HG02571 (cell line): ENCODE data around the gene SLC39A7.

Experiments used
- ATAC-seq: cut with Tn5 transposase; IDR thresholded peaks from one replicate; pipeline ENCODE4 v1.9.1; 2021; ENCODE audit warnings: mild to moderate bottlenecking, moderate library complexity; ENCODE audit not compliant: unreplicated experiment

Gene SLC39A7

GRCh38 chr6:33204415-33205190 is 3.9 kb downstream of the SLC39A7 start, which contains the start of gene HSD17B8:
Gene HSD17B8 (plus strand): TSS chr6:33204655. CDS start chr6:33204669, 14 bp downstream.
- ATAC-seq: peak; percentile 42

DNA sequence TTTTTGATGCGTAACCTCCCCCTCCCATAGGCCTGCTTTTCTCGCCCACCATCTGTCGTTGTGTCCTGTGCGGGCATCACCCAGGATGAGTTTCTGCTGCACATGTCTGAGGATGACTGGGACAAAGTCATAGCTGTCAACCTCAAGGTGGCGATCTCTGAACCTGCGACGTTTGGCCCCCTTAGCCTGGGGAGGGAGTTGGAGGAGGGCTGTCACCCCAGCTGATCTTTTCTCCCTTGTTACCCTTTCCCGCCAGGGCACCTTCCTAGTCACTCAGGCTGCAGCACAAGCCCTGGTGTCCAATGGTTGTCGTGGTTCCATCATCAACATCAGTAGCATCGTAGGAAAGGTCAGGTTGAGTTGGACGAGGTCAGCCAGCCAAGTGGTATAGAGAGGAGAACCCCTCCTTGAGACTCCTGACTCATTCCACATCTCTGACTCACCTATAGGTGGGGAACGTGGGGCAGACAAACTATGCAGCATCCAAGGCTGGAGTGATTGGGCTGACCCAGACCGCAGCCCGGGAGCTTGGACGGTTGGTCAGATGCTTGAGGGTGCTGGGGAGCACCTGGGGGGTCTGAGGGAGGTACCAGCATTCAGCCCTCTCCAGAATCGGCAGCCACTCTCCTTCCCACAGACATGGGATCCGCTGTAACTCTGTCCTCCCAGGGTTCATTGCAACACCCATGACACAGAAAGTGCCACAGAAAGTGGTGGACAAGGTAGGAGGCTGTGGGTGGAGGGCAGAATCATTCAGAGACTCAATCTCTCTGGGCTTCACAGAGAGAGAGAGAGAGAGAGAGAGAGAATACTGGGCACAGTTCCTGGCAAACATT is 4.7 kb downstream of the SLC39A7 start:
- no peak for ATAC-seq

GRCh38 chr6:33206027-33206863 is 5.6 kb downstream of the SLC39A7 start:
- no peak for ATAC-seq

DNA sequence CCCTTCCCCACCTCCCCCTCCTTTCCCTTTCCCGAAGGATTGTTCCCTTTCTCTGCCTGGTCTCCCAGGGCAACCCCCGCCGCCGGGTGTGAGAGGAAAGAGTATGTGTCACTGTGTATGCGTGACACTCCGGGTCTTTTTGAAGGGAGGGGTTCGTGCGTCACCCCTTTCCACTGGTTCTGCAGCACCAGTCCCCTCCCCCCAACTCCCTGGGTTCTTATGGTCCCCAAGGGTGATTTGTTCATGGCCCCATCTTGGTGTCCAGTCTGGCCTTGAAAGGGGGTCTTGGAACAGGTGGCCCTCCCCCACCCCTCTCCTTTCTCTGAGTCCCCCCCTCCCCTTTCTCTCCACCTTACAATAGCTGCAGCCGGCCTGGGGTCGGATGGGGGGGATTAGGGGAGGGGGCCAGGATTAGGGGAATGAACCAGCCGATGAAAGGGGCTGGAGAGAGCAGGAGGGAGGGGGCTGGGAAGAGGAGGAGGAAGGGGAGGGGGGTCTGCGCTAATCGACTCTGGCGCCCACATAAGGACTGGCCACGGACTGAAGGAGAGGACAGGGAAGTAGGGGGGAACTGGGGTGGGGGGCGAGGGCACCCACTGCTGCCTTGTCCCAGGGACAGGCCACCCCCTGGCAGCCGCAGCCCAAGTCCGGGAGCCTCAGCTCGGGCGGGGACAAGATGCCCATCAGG is 6.3 kb downstream of the SLC39A7 start:
- ATAC-seq: no peak

DNA sequence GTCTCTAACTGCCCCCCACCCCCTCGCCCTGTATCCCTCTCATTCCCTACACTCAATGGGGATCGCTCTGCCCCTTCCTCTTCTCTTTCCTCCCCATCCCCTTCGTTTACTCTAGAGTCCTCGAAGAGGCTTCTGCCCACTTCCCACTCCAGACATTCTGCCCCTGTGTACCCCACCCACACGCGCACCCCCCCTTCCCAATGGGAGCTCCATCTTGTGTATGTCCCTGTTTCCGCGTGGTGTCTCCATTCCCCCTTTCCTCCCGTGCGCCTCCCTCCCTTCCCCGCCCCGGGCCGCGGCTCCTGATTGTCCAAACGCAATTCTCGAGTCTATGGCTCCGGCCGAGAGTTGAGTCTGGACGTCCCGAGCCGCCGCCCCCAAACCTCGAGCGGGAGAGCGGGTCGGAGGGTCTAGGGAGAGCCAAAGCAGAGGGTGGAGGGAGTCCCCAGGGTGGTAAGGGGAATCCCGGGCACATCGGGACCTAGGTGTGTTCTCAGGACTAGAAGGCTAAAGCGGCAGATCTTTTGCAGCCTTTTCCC is 7.0 kb downstream of the SLC39A7 start:
- ATAC-seq: no peak

GRCh38 chr6:33208091-33208967 is 7.7 kb downstream of the SLC39A7 start, which contains the start of gene RING1:
Gene RING1 (plus strand): TSS chr6:33208500. CDS start chr6:33208823, 323 bp downstream.
- ATAC-seq: peak; percentile 46

- no peak for ATAC-seq
These were observed 9.2 kb downstream of the SLC39A7 start for GRCh38 chr6:33209856-33210255.

- ATAC-seq: no peak
These were observed 10.5 kb downstream of the SLC39A7 start for GRCh38 chr6:33211136-33211535.

DNA sequence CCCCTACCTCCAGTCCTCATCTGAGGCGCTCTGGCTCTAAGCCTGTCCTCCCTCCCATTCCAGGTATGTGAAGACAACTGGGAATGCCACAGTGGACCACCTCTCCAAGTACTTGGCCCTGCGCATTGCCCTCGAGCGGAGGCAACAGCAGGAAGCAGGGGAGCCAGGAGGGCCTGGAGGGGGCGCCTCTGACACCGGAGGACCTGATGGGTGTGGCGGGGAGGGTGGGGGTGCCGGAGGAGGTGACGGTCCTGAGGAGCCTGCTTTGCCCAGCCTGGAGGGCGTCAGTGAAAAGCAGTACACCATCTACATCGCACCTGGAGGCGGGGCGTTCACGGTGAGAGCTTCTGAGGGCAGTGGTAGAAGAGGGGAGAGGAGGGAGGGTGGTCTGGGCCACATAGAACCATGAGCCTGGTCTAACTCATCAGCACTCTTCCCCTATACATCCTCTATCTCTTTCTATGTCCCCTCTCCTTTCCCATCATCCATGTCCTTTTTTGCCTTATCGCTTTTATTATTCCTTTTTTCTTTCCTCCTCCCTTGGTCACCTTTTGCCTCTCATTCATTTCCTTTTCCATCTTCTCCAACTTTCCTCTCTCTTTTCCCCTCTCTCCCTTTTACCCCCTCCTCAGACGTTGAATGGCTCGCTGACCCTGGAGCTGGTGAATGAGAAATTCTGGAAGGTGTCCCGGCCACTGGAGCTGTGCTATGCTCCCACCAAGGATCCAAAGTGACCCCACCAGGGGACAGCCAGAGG is 11.2 kb downstream of the SLC39A7 start:
- no peak for ATAC-seq

DNA sequence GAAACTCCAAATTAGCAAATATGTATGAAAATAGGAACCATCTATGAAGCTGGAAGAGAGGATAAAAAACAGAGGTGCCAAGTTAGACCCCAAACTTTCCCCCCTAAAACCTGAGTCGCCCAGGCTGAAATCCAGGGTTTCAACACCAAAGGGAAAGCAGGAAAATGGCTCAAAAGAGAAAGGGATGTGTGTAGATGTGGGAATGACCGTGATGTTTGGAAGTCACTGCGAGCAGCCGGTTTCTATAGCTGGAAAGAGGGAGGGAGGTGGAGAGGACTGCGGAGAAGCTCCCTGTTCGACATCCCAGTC is 12.1 kb downstream of the SLC39A7 start:
- no peak for ATAC-seq

DNA sequence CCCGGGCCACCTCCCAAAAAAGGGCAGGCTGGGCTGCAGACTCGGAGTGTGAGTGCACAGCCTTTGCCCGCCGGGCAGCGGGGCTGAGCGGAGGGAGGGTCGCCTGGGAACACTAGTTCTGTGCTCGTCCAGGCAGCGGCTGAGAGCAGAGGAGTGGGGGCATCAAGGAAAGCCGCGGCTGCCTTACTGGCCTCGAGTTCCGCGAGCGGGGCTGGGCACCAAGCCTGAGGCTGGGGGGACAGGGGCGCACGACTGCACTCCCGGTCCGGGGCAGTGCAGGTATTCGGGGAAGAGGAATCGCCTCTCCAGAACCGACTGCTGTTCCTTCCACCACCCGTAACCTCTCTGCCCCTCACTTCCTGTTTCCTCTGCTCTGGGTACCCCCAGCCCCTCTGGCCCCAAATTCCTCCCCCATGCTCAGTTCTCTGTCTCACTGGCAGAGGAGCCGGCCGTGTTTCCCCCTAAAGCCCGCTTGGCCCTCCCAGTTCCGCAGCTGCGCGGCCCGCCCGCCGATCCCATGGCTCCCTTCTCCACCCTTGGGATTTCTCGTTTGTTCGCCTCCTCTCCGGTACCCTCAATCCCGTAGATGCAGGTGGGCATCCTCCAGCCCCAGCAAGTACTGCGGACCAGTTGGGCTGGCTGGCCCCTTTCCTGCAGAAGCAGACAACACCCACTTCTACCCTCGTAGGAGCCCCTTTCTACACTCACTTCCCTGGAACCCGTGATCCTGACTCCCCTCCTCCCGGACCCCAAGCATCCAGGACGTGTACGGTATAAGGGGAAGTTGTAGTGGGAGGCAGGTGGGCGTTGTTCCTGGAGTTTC is 12.7 kb downstream of the SLC39A7 start:
- ATAC-seq: no peak

- ATAC-seq: no peak
These were observed 13.3 kb downstream of the SLC39A7 start for GRCh38 chr6:33213989-33214335.

DNA sequence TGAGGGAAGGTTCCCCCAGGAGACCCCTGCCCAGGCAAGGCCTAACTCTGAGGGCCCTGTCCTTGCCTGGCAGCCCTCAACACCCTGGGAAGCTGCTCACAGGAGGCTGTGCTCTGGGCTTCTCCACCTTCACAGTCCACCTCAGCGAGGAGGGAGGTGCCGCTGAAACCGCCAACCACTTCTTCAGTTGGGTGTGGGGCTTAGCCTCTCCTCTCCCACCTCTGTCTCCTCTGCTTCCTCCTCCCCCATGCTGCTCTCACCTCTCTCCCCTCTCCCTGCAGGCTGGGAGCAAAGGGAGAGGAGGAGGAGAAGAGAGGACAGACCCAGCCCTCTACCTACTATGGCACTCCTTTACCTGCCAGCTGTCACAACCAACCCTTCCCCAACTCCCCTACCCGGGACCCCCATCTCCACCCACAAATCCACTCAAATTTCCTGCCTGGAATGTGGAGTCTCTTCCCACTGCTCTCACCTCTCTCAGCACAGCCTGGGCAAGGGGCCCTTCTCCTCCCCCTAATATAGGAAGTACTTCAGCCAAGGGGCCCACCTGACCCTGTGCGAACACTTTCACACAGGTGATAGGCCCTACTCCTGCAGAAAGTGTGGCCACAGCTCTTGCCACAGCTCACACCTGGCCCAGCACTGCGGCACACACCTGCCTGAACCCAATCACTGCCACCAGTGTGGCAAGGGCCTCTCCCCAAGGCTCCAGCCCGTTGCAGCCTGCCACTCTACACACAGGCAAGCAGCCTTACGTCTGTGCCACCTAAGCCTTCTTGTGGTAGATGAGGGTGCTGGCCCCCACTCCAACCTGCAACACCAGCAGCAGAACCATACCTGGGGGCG is 14.8 kb downstream of the SLC39A7 start:
- no peak for ATAC-seq

- no peak for ATAC-seq
These were observed 15.5 kb downstream of the SLC39A7 start for GRCh38 chr6:33216117-33216649.

DNA sequence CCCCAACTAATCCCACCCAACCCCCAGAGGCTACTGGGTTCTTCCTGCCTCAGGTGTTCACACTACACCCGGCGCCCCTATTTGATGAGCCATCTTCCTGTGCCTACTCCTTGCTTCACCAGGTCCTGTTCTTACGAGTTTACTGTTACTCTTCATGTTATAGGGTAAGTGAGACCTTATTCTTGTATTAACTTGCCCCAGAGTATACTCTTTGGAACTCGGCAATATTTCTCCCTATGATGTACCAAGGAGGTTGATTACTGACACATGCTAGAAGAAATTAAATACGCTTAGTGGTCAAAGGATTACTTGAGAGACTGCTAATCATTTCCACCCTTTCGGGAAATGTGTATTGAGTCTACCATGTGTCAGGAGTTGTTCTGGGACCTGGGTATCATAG is 16.6 kb downstream of the SLC39A7 start:
- ATAC-seq: no peak

DNA sequence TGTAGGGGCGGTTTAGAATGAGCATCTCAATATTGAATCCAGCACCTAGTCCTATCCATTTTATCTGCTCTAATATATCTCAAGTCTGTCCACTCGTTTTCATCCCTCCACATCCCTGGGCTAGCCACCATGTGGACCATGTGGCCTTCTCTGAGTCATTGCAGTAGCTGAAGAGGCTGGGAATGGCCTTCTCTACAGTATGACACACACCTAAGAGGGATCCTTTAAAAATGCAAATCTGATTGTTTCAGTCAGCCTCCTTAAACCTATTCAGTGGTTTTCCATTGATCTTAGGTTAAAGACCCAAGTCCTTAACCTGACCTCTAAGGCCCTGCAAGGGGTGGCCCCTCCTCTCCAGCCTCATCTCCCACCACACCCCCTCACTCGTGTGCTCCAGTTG is 17.0 kb downstream of the SLC39A7 start:
- no peak for ATAC-seq
